OCI-LY3 (cell line): ENCODE results near the gene PLEKHG3.

Source experiments
- H2AFZ ChIP-seq: fragments of 200-600, 300-600 bp; shearing (Covaris generic); 2 replicates; pipeline ENCODE4 v1.6.0; 2014; ENCODE audit warnings: antibody characterized with exemption, low read depth, low read length
- H3K27ac ChIP-seq: fragments of 200-600, 300-600 bp; sonication (generic); 2 replicates; pipeline ENCODE4 v1.5.1; 2014; ENCODE audit warnings: mild to moderate bottlenecking, low read length, moderate library complexity, mixed read lengths
- H3K27me3 ChIP-seq: fragments of 200-600, 300-600 bp; sonication (generic); 2 replicates; pipeline ENCODE4 v1.6.1; 2014; ENCODE audit warnings: low read depth, low read length, mixed read lengths
- H3K36me3 ChIP-seq: fragments of 200-600, 300-600 bp; sonication (generic); replicated peaks from 2 replicates; pipeline ENCODE3; 2014; ENCODE audit warnings: low read depth, low read length, mixed read lengths
- H3K4me1 ChIP-seq: fragments of 300-600, 200-600 bp; sonication (generic); 2 replicates; pipeline ENCODE4 v1.6.1; 2014; ENCODE audit warnings: low read length, mixed read lengths
- H3K4me2 ChIP-seq: fragments of 200-600, 300-600 bp; sonication (generic); 2 replicates; pipeline ENCODE4 v1.6.1; 2014; ENCODE audit warnings: low read length, mixed read lengths
- H3K4me3 ChIP-seq: fragments of 300-600, 200-600 bp; sonication (generic); 2 replicates; pipeline ENCODE4 v1.5.1; 2014; ENCODE audit warnings: antibody characterized with exemption, mild to moderate bottlenecking, low read length, moderate library complexity
- H3K79me2 ChIP-seq: fragments of 300-600, 200-600 bp; shearing (Covaris generic); 2 replicates; pipeline ENCODE4 v1.6.1; 2014; ENCODE audit warnings: mild to moderate bottlenecking, low read length, mixed read lengths
- H3K9ac ChIP-seq: fragments of 300-600, 200-600 bp; shearing (Covaris generic); 2 replicates; pipeline ENCODE4 v1.6.0; 2014; ENCODE audit warnings: mild to moderate bottlenecking, low read length, moderate library complexity
- H3K9me3 ChIP-seq: fragments of 200-600, 300-600 bp; shearing (Covaris generic); 2 replicates; pipeline ENCODE4 v1.6.1; 2014; ENCODE audit warnings: low read length, mixed read lengths; ENCODE audit not compliant: insufficient read depth
- H4K20me1 ChIP-seq: fragments of 200-600, 300-600 bp; sonication (generic); 2 replicates; pipeline ENCODE4 v1.6.1; 2016; ENCODE audit warnings: low read length, mixed read lengths; ENCODE audit not compliant: insufficient read depth
- EZH2phosphoT487 ChIP-seq: fragments of 200-600 bp; shearing (Covaris generic); IDR thresholded peaks from 2 replicates; pipeline ENCODE4 v1.6.1; 2018; ENCODE audit warnings: antibody characterized with exemption, mixed run types, low read depth
- TF ChIP-seq, protein P1 (sequence below): fragments of 200-600, 300-600 bp; sonication (generic); IDR thresholded peaks from 2 replicates; pipeline ENCODE4 v1.5.1; 2014; ENCODE audit warnings: antibody characterized with exemption, low read length, low read depth

PLEKHG3 gene

GRCh38 chr14:64659366-64659765 lies 44.9 kb upstream of the PLEKHG3 start:
- Histone ChIP-seq H3K4me3 (no peak overlapping the region), H3K79me2 (no peaks in the 10 kb centered on the region), H3K27me3 (peaks cover 16% of the 10 kb centered on the region), H3K4me1 (peaks cover 10% of the 10 kb centered on the region), H3K4me2 (no peak overlapping the region), H3K27ac (no peak overlapping the region), H3K36me3 (no peaks in the 10 kb centered on the region), H4K20me1 (no peaks in the 10 kb centered on the region), H3K9ac (no peak overlapping the region), H3K9me3 (no peaks in the 10 kb centered on the region), H2AFZ (no peak overlapping the region)
- TF ChIP-seq, protein P1, sequence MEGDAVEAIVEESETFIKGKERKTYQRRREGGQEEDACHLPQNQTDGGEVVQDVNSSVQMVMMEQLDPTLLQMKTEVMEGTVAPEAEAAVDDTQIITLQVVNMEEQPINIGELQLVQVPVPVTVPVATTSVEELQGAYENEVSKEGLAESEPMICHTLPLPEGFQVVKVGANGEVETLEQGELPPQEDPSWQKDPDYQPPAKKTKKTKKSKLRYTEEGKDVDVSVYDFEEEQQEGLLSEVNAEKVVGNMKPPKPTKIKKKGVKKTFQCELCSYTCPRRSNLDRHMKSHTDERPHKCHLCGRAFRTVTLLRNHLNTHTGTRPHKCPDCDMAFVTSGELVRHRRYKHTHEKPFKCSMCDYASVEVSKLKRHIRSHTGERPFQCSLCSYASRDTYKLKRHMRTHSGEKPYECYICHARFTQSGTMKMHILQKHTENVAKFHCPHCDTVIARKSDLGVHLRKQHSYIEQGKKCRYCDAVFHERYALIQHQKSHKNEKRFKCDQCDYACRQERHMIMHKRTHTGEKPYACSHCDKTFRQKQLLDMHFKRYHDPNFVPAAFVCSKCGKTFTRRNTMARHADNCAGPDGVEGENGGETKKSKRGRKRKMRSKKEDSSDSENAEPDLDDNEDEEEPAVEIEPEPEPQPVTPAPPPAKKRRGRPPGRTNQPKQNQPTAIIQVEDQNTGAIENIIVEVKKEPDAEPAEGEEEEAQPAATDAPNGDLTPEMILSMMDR, result no peak
- no peak for TF ChIP-seq EZH2phosphoT487

DNA sequence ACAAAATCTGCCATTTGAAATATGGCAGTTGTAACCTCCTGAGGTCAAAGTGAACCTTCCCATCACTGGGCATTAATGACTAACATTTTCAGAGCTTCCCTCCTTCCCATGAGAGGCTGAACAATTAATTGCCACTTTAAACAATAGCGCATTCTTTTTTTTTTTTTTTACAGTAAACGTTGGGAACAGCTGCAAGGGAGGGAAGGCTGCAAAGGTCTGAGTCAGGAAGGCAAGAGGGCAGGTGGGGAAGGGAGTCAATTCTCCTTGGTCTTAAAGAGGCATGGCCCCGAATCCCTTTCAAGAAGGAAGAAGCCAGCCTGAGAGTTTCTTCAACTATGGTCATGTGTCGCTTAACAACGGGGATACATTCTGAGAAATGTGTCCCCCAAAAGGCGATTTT lies 41.0 kb upstream of the PLEKHG3 start:
- no peaks in the 10 kb centered on the region for H3K9me3 ChIP-seq
- H2AFZ ChIP-seq, result no peak overlapping the region
- H4K20me1 ChIP-seq, result no peaks in the 10 kb centered on the region
- no peak overlapping the region for H3K9ac ChIP-seq
- no peak overlapping the region for H3K4me2 ChIP-seq
- H3K79me2 ChIP-seq, result no peaks in the 10 kb centered on the region
- no peak overlapping the region for H3K4me3 ChIP-seq
- TF ChIP-seq EZH2phosphoT487, result no peak
- TF ChIP-seq, protein P1, result no peak
- H3K27me3 ChIP-seq, result peaks cover 16% of the 10 kb centered on the region
- H3K27ac ChIP-seq, result no peak overlapping the region
- peaks cover 5% of the 10 kb centered on the region; the same call in 1 of the 2 replicates for H3K4me1 ChIP-seq
- H3K36me3 ChIP-seq, result no peaks in the 10 kb centered on the region

GRCh38 chr14:64671591-64671990 lies 32.6 kb upstream of the PLEKHG3 start:
- peaks cover 13% of the 10 kb centered on the region for H3K4me1 ChIP-seq
- no peaks in the 10 kb centered on the region for H3K79me2 ChIP-seq
- H3K27me3 ChIP-seq, result no peaks in the 10 kb centered on the region; the same call in 1 of the 2 replicates
- H4K20me1 ChIP-seq, result no peaks in the 10 kb centered on the region
- no peak overlapping the region for H3K4me2 ChIP-seq
- H3K27ac ChIP-seq, result no peak overlapping the region
- no peak overlapping the region for H2AFZ ChIP-seq
- no peak for TF ChIP-seq EZH2phosphoT487
- TF ChIP-seq, protein P1, result peak; percentile 83
- H3K9me3 ChIP-seq, result no peaks in the 10 kb centered on the region
- H3K4me3 ChIP-seq, result no peak overlapping the region
- H3K9ac ChIP-seq, result no peak overlapping the region
- no peaks in the 10 kb centered on the region for H3K36me3 ChIP-seq

DNA sequence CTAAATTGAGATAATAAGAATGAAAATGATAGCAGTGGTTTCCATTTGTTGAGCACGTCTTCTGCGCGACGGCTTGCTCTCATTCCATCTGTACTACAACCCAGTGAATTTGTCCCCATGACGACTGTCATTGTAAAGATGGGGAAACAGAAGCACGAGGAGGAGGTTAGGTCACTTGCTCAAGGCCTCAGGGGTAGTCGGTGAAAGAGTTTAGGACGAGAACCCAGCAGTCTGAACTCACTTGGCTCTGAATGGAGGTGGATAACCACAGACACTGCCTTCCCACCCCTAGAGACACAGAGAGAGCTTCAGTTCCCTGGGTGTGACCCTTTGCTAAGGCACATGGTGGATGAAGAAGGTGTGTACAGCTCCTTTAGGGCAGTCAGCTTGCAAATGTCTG lies 30.9 kb upstream of the PLEKHG3 start:
- Histone ChIP-seq H3K4me2 (no peak overlapping the region), H4K20me1 (no peaks in the 10 kb centered on the region), H3K79me2 (no peaks in the 10 kb centered on the region), H3K4me3 (no peak overlapping the region), H3K9me3 (no peaks in the 10 kb centered on the region), H3K36me3 (no peaks in the 10 kb centered on the region), H3K27me3 (no peaks in the 10 kb centered on the region; the same call in 1 of the 2 replicates), H3K4me1 (peaks cover 17% of the 10 kb centered on the region), H3K27ac (no peak overlapping the region), H2AFZ (no peak overlapping the region), H3K9ac (no peak overlapping the region)
- no peak for TF ChIP-seq EZH2phosphoT487
- TF ChIP-seq, protein P1, result no peak
